Muscle of leg (tissue), 11 donors: Measurements from ENCODE around the gene INTS11. TPM values are rescaled to one million over a fixed set of nuclear protein-coding genes. Genes with fewer than 3 reads are reported as not detected.
A peak's percentile ranks its signal among the peaks of the same experiment; 100 is the strongest.

Experiments
- DNase-seq: peaks from one replicate; pipeline ENCODE4 v3.0.0; 2013
- H3K27ac ChIP-seq: one replicate; pipeline ENCODE4 v1.5.1; 2013; ENCODE audit warnings: mild to moderate bottlenecking, low read length, control low read depth
- H3K27me3 ChIP-seq: one replicate; pipeline ENCODE4 v1.6.1; 2013; ENCODE audit warnings: low read length; ENCODE audit not compliant: control insufficient read depth, insufficient read depth
- H3K36me3 ChIP-seq: one replicate; pipeline ENCODE4 v1.6.1; 2013; ENCODE audit warnings: low read length; ENCODE audit not compliant: control insufficient read depth, insufficient read depth
- H3K4me1 ChIP-seq: one replicate; pipeline ENCODE4 v1.6.1; 2013; ENCODE audit warnings: low read length; ENCODE audit not compliant: control insufficient read depth, insufficient read depth
- H3K4me3 ChIP-seq: one replicate; pipeline ENCODE4 v1.5.1; 2013; ENCODE audit warnings: low read length, control low read depth
- H3K9me3 ChIP-seq: replicated peaks from 2 replicates; pipeline ENCODE4 v1.6.1; 2013; ENCODE audit warnings: low read depth, low read length; ENCODE audit not compliant: control insufficient read depth
- WGBS: methylation state at CpG from one replicate; pipeline ENCODE4 v1.1.5; 2013; ENCODE audit warnings: missing lambda C conversion rate; ENCODE audit not compliant: insufficient coverage; 5-methylcytosine and 5-hydroxymethylcytosine counted together
- polyA plus RNA-seq, 8 donors: library from polyadenylated mRNA; unstranded; fragments of 120-200 nt; gene quantifications; one replicate each; pipeline versions ENCODE4 v1.2.1 to v1.2.3, GENCODE V29; 2013; ENCODE audit warnings: inconsistent platforms in 1 of 8, low replicate concordance in 1 of 8; ENCODE audit not compliant: insufficient read length in 8 of 8, insufficient read depth in 1 of 8
- total RNA-seq: library from RNA; stranded (reverse); fragments of 120-200 nt; gene quantifications from one replicate; pipeline ENCODE4 v1.2.4, GENCODE V29; 2013

The INTS11 gene
- total and polyA plus RNA-seq, 9 donors: 55.9 to 100 (median 86.0) TPM

- Histone ChIP-seq H3K4me3 (no peak overlapping the region), H3K4me1 (peaks cover 11% of the 10 kb centered on the region), H3K27ac (no peak overlapping the region), H3K27me3 (no peaks in the 10 kb centered on the region), H3K36me3 (peaks cover under 1% of the 10 kb centered on the region), H3K9me3 (peaks cover 4% of the 10 kb centered on the region)
- WGBS: 92% methylated on average over 4 of the region's 5 CpGs
- DNase-seq: no peak
Measured at GRCh38 chr1:1367315-1367714, 42.9 kb upstream of the INTS11 start.

- Histone ChIP-seq H3K36me3 (no peaks in the 10 kb centered on the region), H3K4me3 (no peak overlapping the region), H3K4me1 (peaks cover 11% of the 10 kb centered on the region), H3K27ac (no peak overlapping the region), H3K27me3 (no peaks in the 10 kb centered on the region), H3K9me3 (peaks cover 4% of the 10 kb centered on the region)
- WGBS: 93% methylated on average over 3 of the region's 3 CpGs
- no peak for DNase-seq
Measured at GRCh38 chr1:1366699-1367066, 42.2 kb upstream of the INTS11 start.

- Histone ChIP-seq H3K27ac (no peak overlapping the region), H3K4me3 (no peak overlapping the region), H3K9me3 (peaks cover 4% of the 10 kb centered on the region), H3K27me3 (no peaks in the 10 kb centered on the region), H3K36me3 (no peaks in the 10 kb centered on the region), H3K4me1 (peaks cover 13% of the 10 kb centered on the region)
- 77% methylated on average over 10 of the region's 10 CpGs for WGBS
- no peak for DNase-seq
Measured at GRCh38 chr1:1365875-1366698, 41.6 kb upstream of the INTS11 start.

- H3K4me1 ChIP-seq: peaks cover 31% of the 10 kb centered on the region
- H3K36me3 ChIP-seq: no peaks in the 10 kb centered on the region
- peaks cover 4% of the 10 kb centered on the region for H3K9me3 ChIP-seq
- no peak overlapping the region for H3K27ac ChIP-seq
- no peaks in the 10 kb centered on the region for H3K27me3 ChIP-seq
- no peak for DNase-seq
- WGBS: 79% methylated on average over 6 of the region's 14 CpGs
- no peak overlapping the region for H3K4me3 ChIP-seq
Measured at GRCh38 chr1:1364266-1364665, 39.8 kb upstream of the INTS11 start.

- 17% methylated on average over 8 of the region's 13 CpGs for WGBS
- peaks cover 51% of the 10 kb centered on the region for H3K4me1 ChIP-seq
- H3K27me3 ChIP-seq: peaks cover 8% of the 10 kb centered on the region
- peaks cover 4% of the 10 kb centered on the region for H3K9me3 ChIP-seq
- peak; percentile 86 for DNase-seq
- H3K27ac ChIP-seq: peak overlapping the region; percentile 85
- H3K4me3 ChIP-seq: no peak overlapping the region
- H3K36me3 ChIP-seq: no peaks in the 10 kb centered on the region
Measured at GRCh38 chr1:1361982-1362423, 37.5 kb upstream of the INTS11 start.

- no peak for DNase-seq
- Histone ChIP-seq H3K36me3 (no peaks in the 10 kb centered on the region), H3K27ac (peak overlapping the region; percentile 85), H3K4me3 (no peak overlapping the region), H3K4me1 (peaks cover 55% of the 10 kb centered on the region), H3K27me3 (peaks cover 11% of the 10 kb centered on the region), H3K9me3 (peaks cover 4% of the 10 kb centered on the region)
- WGBS: 70% methylated on average over 26 of the region's 35 CpGs
Measured at GRCh38 chr1:1361233-1361981, 36.9 kb upstream of the INTS11 start.

- 52% methylated on average over 12 of the region's 20 CpGs for WGBS
- H3K27ac ChIP-seq: peak overlapping the region; percentile 85
- H3K36me3 ChIP-seq: no peaks in the 10 kb centered on the region
- H3K9me3 ChIP-seq: no peaks in the 10 kb centered on the region
- peaks cover 55% of the 10 kb centered on the region for H3K4me1 ChIP-seq
- H3K27me3 ChIP-seq: peaks cover 11% of the 10 kb centered on the region
- H3K4me3 ChIP-seq: no peak overlapping the region
- DNase-seq: peak; percentile 80
Measured at GRCh38 chr1:1360506-1361169, 36.2 kb upstream of the INTS11 start.

GRCh38 chr1:1359664-1360468, 35.4 kb upstream of the INTS11 start:
- DNase-seq: peak; percentile 90
- 19% methylated on average over 13 of the region's 28 CpGs for WGBS
- Histone ChIP-seq H3K27me3 (peaks cover 11% of the 10 kb centered on the region), H3K4me3 (no peak overlapping the region), H3K9me3 (no peaks in the 10 kb centered on the region), H3K4me1 (peaks cover 55% of the 10 kb centered on the region), H3K27ac (peak overlapping the region; percentile 85), H3K36me3 (no peaks in the 10 kb centered on the region)

GRCh38 chr1:1359308-1359663, 34.8 kb upstream of the INTS11 start:
- peaks cover 16% of the 10 kb centered on the region for H3K27me3 ChIP-seq
- H3K27ac ChIP-seq: peak overlapping the region; percentile 85
- 35% methylated on average over 2 of the region's 6 CpGs for WGBS
- no peaks in the 10 kb centered on the region for H3K9me3 ChIP-seq
- peaks cover 55% of the 10 kb centered on the region for H3K4me1 ChIP-seq
- DNase-seq: peak; percentile 66
- no peak overlapping the region for H3K4me3 ChIP-seq
- H3K36me3 ChIP-seq: peaks cover under 1% of the 10 kb centered on the region
